ENCODE data around the gene CACNA1D.

GRCh38 chr3:53628536-53629401 lies 134.4 kb downstream of the CACNA1D start:
- TF ChIP-seq CTCF (conservative IDR thresholded peaks at IDR 0.05 in 1 of 2, IDR thresholded peaks at IDR 0.05 in 1 of 2; ENCODE audit: low read depth in 1 of 2, low read length in 2 of 2) (no peak), EZH2 (IDR thresholded peaks at IDR 0.05; ENCODE audit: low read length, missing control alignments) (no peak)
